ENCODE results near the gene YWHAH. TPM values are rescaled to one million over a fixed set of nuclear protein-coding genes. Genes with fewer than 3 reads are reported as not detected.

YWHAH gene
- total and polyA plus RNA-seq, 4 donors, result 26.1 to 75.0 (median 42.4) TPM

- Histone ChIP-seq H3K27ac (ENCODE audit: low read depth in 1 of 2, low read length in 2 of 2) (no peak overlapping the region), H3K36me3 (ENCODE audit: control insufficient read depth in 4 of 4, insufficient read depth in 3 of 4, low read depth in 1 of 4, low read length in 3 of 4) (no peaks in the 10 kb centered on the region), H3K4me3 (ENCODE audit: low read depth in 1 of 3, low read length in 3 of 3) (no peak overlapping the region), H3K9me3 (ENCODE audit: control insufficient read depth in 4 of 4, low read length in 3 of 4) (no peaks in the 10 kb centered on the region), H3K4me1 (ENCODE audit: control insufficient read depth in 4 of 4, insufficient read depth in 4 of 4, low read length in 3 of 4) (peaks cover 0 to 9% (median 4%) of the 10 kb centered on the region in 4 donors), H3K27me3 (ENCODE audit: control insufficient read depth in 4 of 4, insufficient read depth in 4 of 4, low read length in 3 of 4) (no peaks in the 10 kb centered on the region), H3K9ac (ENCODE audit: low read depth in 1 of 2, low read length in 2 of 2) (no peak overlapping the region)
- TF ChIP-seq JUND (IDR thresholded peaks at IDR 0.05), result no peak
- peak; percentile 87 to 91 for TF ChIP-seq RAD21 (IDR thresholded peaks at IDR 0.05)
- TF ChIP-seq ZBTB33 (IDR thresholded peaks at IDR 0.05), result no peak
- TF ChIP-seq TAF1 (conservative IDR thresholded peaks at IDR 0.05), result no peak
- peak; percentile 81 for TF ChIP-seq CTCF (IDR thresholded peaks at IDR 0.05; ENCODE audit: low read depth, low read length, missing input control)
- no peak for TF ChIP-seq SP1 (IDR thresholded peaks at IDR 0.05)
- WGBS, result 17% methylated on average over 9 of the region's 9 CpGs
- DNase-seq (ENCODE audit: low spot score), result peak; percentile 81
Observed at GRCh38 chr22:31977141-31977841, 33.0 kb downstream of the YWHAH start.

GRCh38 chr22:31977939-31978338 lies 33.6 kb downstream of the YWHAH start:
- Histone ChIP-seq H3K27ac (ENCODE audit: low read depth in 1 of 2, low read length in 2 of 2) (no peak overlapping the region), H3K27me3 (ENCODE audit: control insufficient read depth in 4 of 4, insufficient read depth in 4 of 4, low read length in 3 of 4) (no peaks in the 10 kb centered on the region), H3K36me3 (ENCODE audit: control insufficient read depth in 4 of 4, insufficient read depth in 3 of 4, low read depth in 1 of 4, low read length in 3 of 4) (no peaks in the 10 kb centered on the region), H3K4me3 (ENCODE audit: low read depth in 1 of 3, low read length in 3 of 3) (no peak overlapping the region), H3K9me3 (ENCODE audit: control insufficient read depth in 4 of 4, low read length in 3 of 4) (no peaks in the 10 kb centered on the region), H3K9ac (ENCODE audit: low read depth in 1 of 2, low read length in 2 of 2) (no peak overlapping the region), H3K4me1 (ENCODE audit: control insufficient read depth in 4 of 4, insufficient read depth in 4 of 4, low read length in 3 of 4) (peaks cover 0 to 9% (median 3%) of the 10 kb centered on the region in 4 donors)
- no peak for TF ChIP-seq RAD21 (IDR thresholded peaks at IDR 0.05)
- TF ChIP-seq ZBTB33 (IDR thresholded peaks at IDR 0.05), result no peak
- no peak for TF ChIP-seq MAX (IDR thresholded peaks at IDR 0.05)
- TF ChIP-seq YY1 (IDR thresholded peaks at IDR 0.05), result no peak
- 91% methylated on average over 3 of the region's 3 CpGs for WGBS
- no peak for DNase-seq (ENCODE audit: low spot score)

GRCh38 chr22:31980628-31981027 lies 36.3 kb downstream of the YWHAH start:
- 82% methylated on average over 4 of the region's 4 CpGs for WGBS
- no peak for DNase-seq (ENCODE audit: low spot score)
- H3K27ac ChIP-seq (ENCODE audit: low read depth in 1 of 2, low read length in 2 of 2), result no peak overlapping the region
- no peaks in the 10 kb centered on the region for H3K27me3 ChIP-seq (ENCODE audit: control insufficient read depth in 4 of 4, insufficient read depth in 4 of 4, low read length in 3 of 4)
- H3K9me3 ChIP-seq (ENCODE audit: control insufficient read depth in 4 of 4, low read length in 3 of 4), result no peaks in the 10 kb centered on the region
- H3K4me3 ChIP-seq (ENCODE audit: low read depth in 1 of 3, low read length in 3 of 3), result no peak overlapping the region
- no peak overlapping the region for H3K9ac ChIP-seq (ENCODE audit: low read depth in 1 of 2, low read length in 2 of 2)
- H3K36me3 ChIP-seq (ENCODE audit: control insufficient read depth in 4 of 4, insufficient read depth in 3 of 4, low read depth in 1 of 4, low read length in 3 of 4), result no peaks in the 10 kb centered on the region
- TF ChIP-seq RXRA (IDR thresholded peaks at IDR 0.05) (no peak), GABPA (IDR thresholded peaks at IDR 0.05 in 1 of 2, conservative IDR thresholded peaks at IDR 0.05 in 1 of 2) (no peak), CTCF (IDR thresholded peaks at IDR 0.05; ENCODE audit: low read depth, low read length, missing input control) (no peak), EGR1 (IDR thresholded peaks at IDR 0.05; ENCODE audit: low read depth in 2 of 2) (no peak), RAD21 (IDR thresholded peaks at IDR 0.05) (no peak), NR2F2 (IDR thresholded peaks at IDR 0.05) (no peak), HNF4A (conservative IDR thresholded peaks at IDR 0.05) (no peak), FOXA2 (IDR thresholded peaks at IDR 0.05) (no peak), ATF3 (IDR thresholded peaks at IDR 0.05) (no peak), ZBTB33 (IDR thresholded peaks at IDR 0.05) (no peak)
- H3K4me1 ChIP-seq (ENCODE audit: control insufficient read depth in 4 of 4, insufficient read depth in 4 of 4, low read length in 3 of 4), result peaks cover 0 to 2% (median 0%) of the 10 kb centered on the region in 4 donors
